HG03025 (cell line): ENCODE results near the gene G6PC3.
A peak's percentile ranks its signal among the peaks of the same experiment; 100 is the strongest.
"Not testable (repeated sequence)": the region's sequence is repeated elsewhere in the genome, so short reads cannot be mapped to it uniquely, and the experiment has no call there.

Experiments
- ATAC-seq: cut with Tn5 transposase; IDR thresholded peaks from one replicate; pipeline ENCODE4 v1.9.1; 2021; ENCODE audit warnings: mild to moderate bottlenecking, moderate library complexity; ENCODE audit not compliant: unreplicated experiment, low FRiP score

The G6PC3 gene

GRCh38 chr17:44070455-44071197, at the start of gene G6PC3:
TSS of gene G6PC3 (plus strand) at chr17:44070735. CDS start at chr17:44070966, 231 bp downstream.
- ATAC-seq: peak; percentile 57

- ATAC-seq: not testable (repeated sequence)
These were observed 49.3 kb upstream of the G6PC3 start for GRCh38 chr17:44021227-44021626.

- no peak for ATAC-seq
These were observed 48.3 kb upstream of the G6PC3 start for GRCh38 chr17:44022246-44022645.

- ATAC-seq: no peak
These were observed 46.8 kb upstream of the G6PC3 start for GRCh38 chr17:44023545-44024270.

- ATAC-seq: no peak
These were observed 46.3 kb upstream of the G6PC3 start for GRCh38 chr17:44024271-44024663.

GRCh38 chr17:44024853-44025252, 45.7 kb upstream of the G6PC3 start:
- no peak for ATAC-seq

GRCh38 chr17:44029736-44030135, 40.8 kb upstream of the G6PC3 start:
- no peak for ATAC-seq

- no peak for ATAC-seq
These were observed 40.1 kb upstream of the G6PC3 start for GRCh38 chr17:44030482-44030881.

- ATAC-seq: no peak
These were observed 36.6 kb upstream of the G6PC3 start for GRCh38 chr17:44033861-44034408.

- not testable (repeated sequence) for ATAC-seq
These were observed 35.8 kb upstream of the G6PC3 start for GRCh38 chr17:44034688-44035087.

- no peak for ATAC-seq
These were observed 33.1 kb upstream of the G6PC3 start for GRCh38 chr17:44037471-44037870.

- no peak for ATAC-seq
These were observed 31.9 kb upstream of the G6PC3 start for GRCh38 chr17:44038604-44039011.

GRCh38 chr17:44039829-44040635, 30.5 kb upstream of the G6PC3 start:
- ATAC-seq: no peak

- no peak for ATAC-seq
These were observed 27.3 kb upstream of the G6PC3 start for GRCh38 chr17:44043272-44043696.

GRCh38 chr17:44044071-44044470, 26.5 kb upstream of the G6PC3 start:
- no peak for ATAC-seq

- no peak for ATAC-seq
These were observed 25.0 kb upstream of the G6PC3 start for GRCh38 chr17:44045486-44045885.

- not testable (repeated sequence) for ATAC-seq
These were observed 23.6 kb upstream of the G6PC3 start for GRCh38 chr17:44046893-44047292.

GRCh38 chr17:44049294-44050060, 21.1 kb upstream of the G6PC3 start:
- ATAC-seq: no peak

- ATAC-seq: no peak
These were observed 17.2 kb upstream of the G6PC3 start for GRCh38 chr17:44053125-44053872.
